Panc1 (cell line): Measurements from ENCODE around the gene PCSK5. TPM values are rescaled to one million over a fixed set of nuclear protein-coding genes. Genes with fewer than 3 reads are reported as not detected.

Experiments used
- ATAC-seq: fragments of 200-7000 bp; cut with Tn5 transposase; 2 replicates; pipeline ENCODE4 v1.9.1; 2020; ENCODE audit warnings: mild to moderate bottlenecking, moderate library complexity
- BruUV-seq: library from RNA; stranded (reverse); fragments of 400-500 nt; replicated peaks from 2 replicates; lab custom pipeline; 2021; lab: Mats Ljungman, UMichigan
- CTCF ChIA-PET: fragments of 300-600 bp; sonication (Branson Sonifier 250); formaldehyde crosslinking; loops from one replicate; lab custom pipeline; 2022; ENCODE audit warnings: antibody characterized with exemption; lab: Charles Lee
- POLR2A ChIA-PET: fragments of 300-600 bp; sonication (Branson Sonifier 250); formaldehyde crosslinking; loops from one replicate; lab custom pipeline; 2022; ENCODE audit warnings: antibody characterized with exemption; lab: Charles Lee
- DNase-seq: peaks from one replicate; pipeline ENCODE4 v3.0.0-alpha.2; 2010; ENCODE audit warnings: low read depth, low spot score
- H3K27ac ChIP-seq: 2 replicates; pipeline ENCODE4 v1.5.1; 2011; ENCODE audit warnings: mild to moderate bottlenecking, low read length, inconsistent platforms
- H3K27me3 ChIP-seq: fragments of 200-500 bp; sonication (Bioruptor generic); 2 replicates; pipeline ENCODE4 v1.6.0; 2014; ENCODE audit warnings: low read length, inconsistent platforms; ENCODE audit not compliant: control insufficient read depth, insufficient read depth
- H3K36me3 ChIP-seq: fragments of 200-500 bp; sonication (Bioruptor generic); 2 replicates; pipeline ENCODE4 v1.5.1; 2014; ENCODE audit warnings: inconsistent platforms, mild to moderate bottlenecking, low read length, moderate library complexity; ENCODE audit not compliant: control insufficient read depth, insufficient read depth
- H3K4me1 ChIP-seq: 2 replicates; pipeline ENCODE4 v1.5.1; 2011; ENCODE audit warnings: inconsistent platforms, mild to moderate bottlenecking, low read length, moderate library complexity; ENCODE audit not compliant: control insufficient read depth, insufficient read depth
- H3K4me3 ChIP-seq, 2 experiments: 2 replicates each; pipeline ENCODE4 v1.5.1; 2011 to 2012; ENCODE audit warnings: low read depth in 2 of 2, low read length in 2 of 2, mild to moderate bottlenecking in 2 of 2, inconsistent platforms in 1 of 2, moderate library complexity in 1 of 2
- H3K9me3 ChIP-seq: fragments of 200-500 bp; sonication (Bioruptor generic); 2 replicates; pipeline ENCODE4 v1.5.1; 2014; ENCODE audit warnings: low read depth, mild to moderate bottlenecking, inconsistent platforms, low read length, moderate library complexity; ENCODE audit not compliant: control insufficient read depth, insufficient read depth
- CTCF ChIP-seq: fragments of 450-650 bp; IDR thresholded peaks from 2 replicates; pipeline ENCODE4 v1.5.1; 2017; ENCODE audit warnings: mild to moderate bottlenecking
- POLR2AphosphoS5 ChIP-seq: IDR thresholded peaks from 2 replicates; pipeline ENCODE4 v1.6.1; 2012; ENCODE audit warnings: mild to moderate bottlenecking, low read depth, low read length, moderate library complexity
- SIN3A ChIP-seq: IDR thresholded peaks from 2 replicates; pipeline ENCODE4 v1.6.1; 2012; ENCODE audit warnings: low read depth, mild to moderate bottlenecking, low read length, moderate library complexity, borderline replicate concordance; ENCODE audit not compliant: insufficient read depth
- TCF7L2 ChIP-seq: IDR thresholded peaks from 2 replicates; pipeline ENCODE4 v1.6.1; 2011; ENCODE audit warnings: mild to moderate bottlenecking, low read depth, low read length, inconsistent platforms
- in situ Hi-C: cut with HindIII; loops from 2 replicates; pipeline ENCODE4 v1.10.0; 2016; ENCODE audit warnings: low sequenced_read_pairs, low pct_unique_long_range_greater_than_20kb
- intact Hi-C: fragments of 100-400 bp; cut with micrococcal nuclease; formaldehyde crosslinking; loops from one replicate; pipeline ENCODE4 v1.10.0; 2022; ENCODE audit not compliant: unreplicated experiment
- total RNA-seq: library from RNA; stranded (reverse); gene quantifications from one replicate; pipeline ENCODE4 v1.2.1, GENCODE V29; 2021; ENCODE audit not compliant: unreplicated experiment
- TF ChIP-seq, protein P1 (sequence below), 2 experiments: IDR thresholded peaks; 2 replicates each; pipeline ENCODE4 v1.6.1; 2011 to 2012; ENCODE audit warnings: low read depth in 2 of 2, control low read depth in 1 of 2, low read length in 1 of 2, mild to moderate bottlenecking in 1 of 2, moderate library complexity in 1 of 2; ENCODE audit not compliant: insufficient read depth in 1 of 2

PCSK5 gene
- total RNA-seq, 1 experiment from 2014 or later: 0.21 TPM

DNA sequence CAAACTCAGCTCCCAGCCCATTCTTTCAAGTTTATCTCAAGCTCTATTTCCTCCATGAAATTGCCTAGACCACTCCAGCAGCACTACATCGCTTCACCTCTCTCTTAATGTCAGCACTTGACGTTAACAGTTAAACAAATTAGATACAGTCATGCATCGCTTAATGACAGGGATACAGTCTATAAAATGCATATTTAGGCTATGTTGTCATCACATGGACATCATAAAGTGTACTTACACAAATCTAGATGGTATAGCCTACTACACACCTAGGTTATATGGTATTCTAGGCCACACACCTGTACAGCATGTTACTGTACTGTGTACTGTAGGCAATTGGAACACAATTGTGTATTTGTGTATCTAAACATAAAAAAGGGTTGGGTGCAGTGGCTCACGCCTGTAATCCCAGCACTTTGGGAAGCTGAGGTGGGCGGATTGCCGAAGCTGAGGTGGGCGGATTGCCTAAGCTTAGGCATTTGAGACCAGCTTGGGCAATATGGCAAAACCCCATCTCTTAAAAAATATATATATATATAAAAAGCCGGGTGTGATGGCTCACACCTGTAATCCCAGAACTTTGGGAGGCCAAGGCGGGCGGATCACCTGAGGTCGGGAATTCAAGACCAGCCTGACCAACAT lies 13.4 kb upstream of the PCSK5 start:
- TF ChIP-seq TCF7L2: no peak
- TF ChIP-seq, protein P1, sequence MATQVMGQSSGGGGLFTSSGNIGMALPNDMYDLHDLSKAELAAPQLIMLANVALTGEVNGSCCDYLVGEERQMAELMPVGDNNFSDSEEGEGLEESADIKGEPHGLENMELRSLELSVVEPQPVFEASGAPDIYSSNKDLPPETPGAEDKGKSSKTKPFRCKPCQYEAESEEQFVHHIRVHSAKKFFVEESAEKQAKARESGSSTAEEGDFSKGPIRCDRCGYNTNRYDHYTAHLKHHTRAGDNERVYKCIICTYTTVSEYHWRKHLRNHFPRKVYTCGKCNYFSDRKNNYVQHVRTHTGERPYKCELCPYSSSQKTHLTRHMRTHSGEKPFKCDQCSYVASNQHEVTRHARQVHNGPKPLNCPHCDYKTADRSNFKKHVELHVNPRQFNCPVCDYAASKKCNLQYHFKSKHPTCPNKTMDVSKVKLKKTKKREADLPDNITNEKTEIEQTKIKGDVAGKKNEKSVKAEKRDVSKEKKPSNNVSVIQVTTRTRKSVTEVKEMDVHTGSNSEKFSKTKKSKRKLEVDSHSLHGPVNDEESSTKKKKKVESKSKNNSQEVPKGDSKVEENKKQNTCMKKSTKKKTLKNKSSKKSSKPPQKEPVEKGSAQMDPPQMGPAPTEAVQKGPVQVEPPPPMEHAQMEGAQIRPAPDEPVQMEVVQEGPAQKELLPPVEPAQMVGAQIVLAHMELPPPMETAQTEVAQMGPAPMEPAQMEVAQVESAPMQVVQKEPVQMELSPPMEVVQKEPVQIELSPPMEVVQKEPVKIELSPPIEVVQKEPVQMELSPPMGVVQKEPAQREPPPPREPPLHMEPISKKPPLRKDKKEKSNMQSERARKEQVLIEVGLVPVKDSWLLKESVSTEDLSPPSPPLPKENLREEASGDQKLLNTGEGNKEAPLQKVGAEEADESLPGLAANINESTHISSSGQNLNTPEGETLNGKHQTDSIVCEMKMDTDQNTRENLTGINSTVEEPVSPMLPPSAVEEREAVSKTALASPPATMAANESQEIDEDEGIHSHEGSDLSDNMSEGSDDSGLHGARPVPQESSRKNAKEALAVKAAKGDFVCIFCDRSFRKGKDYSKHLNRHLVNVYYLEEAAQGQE (IDR thresholded peaks at IDR 0.05; ENCODE audit: insufficient read depth in 1 of 2, low read depth in 2 of 2, low read length in 1 of 2): no peak
- no peak for TF ChIP-seq SIN3A
- CTCF ChIA-PET: no interaction called here
- DNase-seq (no peak), ATAC-seq (no peak)
- Histone ChIP-seq H3K4me1 (no peaks in the 10 kb centered on the region), H3K27ac (no peak overlapping the region), H3K9me3 (no peaks in the 10 kb centered on the region), H3K4me3 (no peak overlapping the region), H3K36me3 (no peaks in the 10 kb centered on the region), H3K27me3 (no peaks in the 10 kb centered on the region)
- in situ Hi-C loops (no loop called here), intact Hi-C loops (no loop called here)
- no TSS peak for BruUV-seq
- POLR2A ChIA-PET: no interaction called here

DNA sequence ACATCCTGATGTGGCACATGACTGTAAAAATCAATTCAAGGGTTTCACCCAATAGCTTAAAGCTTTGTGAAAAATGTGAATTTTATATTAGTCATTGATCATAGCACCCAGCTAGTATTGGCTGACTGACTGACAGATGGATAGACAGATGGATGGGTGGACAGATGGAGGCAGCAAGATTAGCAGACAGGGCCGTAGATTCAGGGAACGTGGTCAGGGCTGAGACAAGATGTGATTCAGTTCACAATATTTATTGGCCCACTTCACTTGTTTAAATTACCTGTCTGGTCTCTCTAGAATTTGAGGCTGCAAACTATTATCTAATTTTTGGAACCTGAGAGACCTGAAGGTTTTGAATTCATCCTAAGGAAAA lies 12.0 kb upstream of the PCSK5 start:
- Histone ChIP-seq H3K27me3 (no peaks in the 10 kb centered on the region), H3K9me3 (no peaks in the 10 kb centered on the region), H3K4me3 (no peak overlapping the region), H3K4me1 (no peaks in the 10 kb centered on the region), H3K27ac (no peak overlapping the region), H3K36me3 (no peaks in the 10 kb centered on the region)
- no peak for TF ChIP-seq SIN3A
- TF ChIP-seq CTCF: no peak
- TF ChIP-seq TCF7L2: no peak
- TF ChIP-seq POLR2AphosphoS5: no peak
- TF ChIP-seq, protein P1 (IDR thresholded peaks at IDR 0.05; ENCODE audit: insufficient read depth in 1 of 2, low read depth in 2 of 2, low read length in 1 of 2): no peak
- in situ Hi-C loops (no loop called here), intact Hi-C loops (no loop called here)
- ChIA-PET CTCF (no interaction called here), POLR2A (no interaction called here)
- no TSS peak for BruUV-seq
- DNase-seq: no peak
- no peak for ATAC-seq
